Osteoblast (primary cell): ENCODE results near the gene CACNG5. TPM values are rescaled to one million over a fixed set of nuclear protein-coding genes. Genes with fewer than 3 reads are reported as not detected.

ENCODE experiments used
- DNase-seq: peaks from one replicate; pipeline ENCODE4 v3.0.0; 2011; ENCODE audit warnings: low spot score, mixed read lengths; ENCODE audit not compliant: insufficient read length; ENCODE audit errors: missing footprints
- H2AFZ ChIP-seq: 2 replicates; pipeline ENCODE4 v1.6.0; 2011; ENCODE audit warnings: mild to moderate bottlenecking, low read length
- H3K27ac ChIP-seq: 2 replicates; pipeline ENCODE4 v1.5.1; 2011; ENCODE audit warnings: mild to moderate bottlenecking, low read depth, low read length, moderate library complexity
- H3K27me3 ChIP-seq: 2 replicates; pipeline ENCODE4 v1.6.0; 2012; ENCODE audit warnings: mild to moderate bottlenecking, control low read depth, inconsistent platforms, low read length, moderate library complexity; ENCODE audit not compliant: insufficient read depth
- H3K36me3 ChIP-seq: 2 replicates; pipeline ENCODE4 v1.5.1; 2011; ENCODE audit warnings: mild to moderate bottlenecking, low read length, control low read depth, moderate library complexity; ENCODE audit not compliant: insufficient read depth
- H3K4me1 ChIP-seq: 2 replicates; pipeline ENCODE4 v1.5.1; 2011; ENCODE audit warnings: mild to moderate bottlenecking, low read length, control low read depth, moderate library complexity; ENCODE audit not compliant: insufficient read depth
- H3K4me2 ChIP-seq: 2 replicates; pipeline ENCODE4 v1.6.0; 2011; ENCODE audit warnings: mild to moderate bottlenecking, low read length; ENCODE audit not compliant: insufficient read depth
- H3K4me3 ChIP-seq: fragments of 200-600 bp; sonication (generic); 3 replicates; pipeline ENCODE4 v1.5.1; 2012; ENCODE audit warnings: mild to moderate bottlenecking, low read length, inconsistent platforms; ENCODE audit not compliant: insufficient read depth
- H3K79me2 ChIP-seq: 2 replicates; pipeline ENCODE4 v1.6.0; 2012; ENCODE audit warnings: mild to moderate bottlenecking, low read length, control low read depth, inconsistent platforms; ENCODE audit not compliant: insufficient read depth
- H3K9me3 ChIP-seq: 2 replicates; pipeline ENCODE4 v1.5.1; 2011; ENCODE audit warnings: low read depth, low read length, control low read depth
- H4K20me1 ChIP-seq: 2 replicates; pipeline ENCODE4 v1.6.0; 2012; ENCODE audit warnings: mild to moderate bottlenecking, low read length, control low read depth; ENCODE audit not compliant: insufficient read depth
- total RNA-seq: library from RNA; depleted of rRNA; stranded (reverse); fragments of >200 nt; gene quantifications from 2 replicates; pipeline ENCODE4 v1.2.3, GENCODE V29; 2012
- TF ChIP-seq, protein P1 (sequence below): IDR thresholded peaks from 2 replicates; pipeline ENCODE4 v1.5.1; 2011; ENCODE audit warnings: mild to moderate bottlenecking, low read depth, low read length, moderate library complexity; ENCODE audit errors: extremely low read depth

Gene CACNG5
- total RNA-seq, 1 donor = not detected

GRCh38 chr17:66892246-66892645, 57.3 kb downstream of the CACNG5 start:
- Histone ChIP-seq H3K4me1 (no peaks in the 10 kb centered on the region), H3K9me3 (no peaks in the 10 kb centered on the region), H2AFZ (no peak overlapping the region), H3K79me2 (no peaks in the 10 kb centered on the region), H3K27ac (no peak overlapping the region), H3K36me3 (no peaks in the 10 kb centered on the region), H3K4me2 (no peak overlapping the region), H3K4me3 (no peak overlapping the region), H3K27me3 (peaks cover 20% of the 10 kb centered on the region), H4K20me1 (no peaks in the 10 kb centered on the region)
- DNase-seq = no peak
- TF ChIP-seq, protein P1, sequence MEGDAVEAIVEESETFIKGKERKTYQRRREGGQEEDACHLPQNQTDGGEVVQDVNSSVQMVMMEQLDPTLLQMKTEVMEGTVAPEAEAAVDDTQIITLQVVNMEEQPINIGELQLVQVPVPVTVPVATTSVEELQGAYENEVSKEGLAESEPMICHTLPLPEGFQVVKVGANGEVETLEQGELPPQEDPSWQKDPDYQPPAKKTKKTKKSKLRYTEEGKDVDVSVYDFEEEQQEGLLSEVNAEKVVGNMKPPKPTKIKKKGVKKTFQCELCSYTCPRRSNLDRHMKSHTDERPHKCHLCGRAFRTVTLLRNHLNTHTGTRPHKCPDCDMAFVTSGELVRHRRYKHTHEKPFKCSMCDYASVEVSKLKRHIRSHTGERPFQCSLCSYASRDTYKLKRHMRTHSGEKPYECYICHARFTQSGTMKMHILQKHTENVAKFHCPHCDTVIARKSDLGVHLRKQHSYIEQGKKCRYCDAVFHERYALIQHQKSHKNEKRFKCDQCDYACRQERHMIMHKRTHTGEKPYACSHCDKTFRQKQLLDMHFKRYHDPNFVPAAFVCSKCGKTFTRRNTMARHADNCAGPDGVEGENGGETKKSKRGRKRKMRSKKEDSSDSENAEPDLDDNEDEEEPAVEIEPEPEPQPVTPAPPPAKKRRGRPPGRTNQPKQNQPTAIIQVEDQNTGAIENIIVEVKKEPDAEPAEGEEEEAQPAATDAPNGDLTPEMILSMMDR = no peak

GRCh38 chr17:66893382-66893781, 58.5 kb downstream of the CACNG5 start:
- H3K79me2 ChIP-seq = no peaks in the 10 kb centered on the region
- H2AFZ ChIP-seq = no peak overlapping the region
- no peaks in the 10 kb centered on the region for H4K20me1 ChIP-seq
- TF ChIP-seq, protein P1 = no peak
- no peak overlapping the region for H3K27ac ChIP-seq
- no peak overlapping the region for H3K4me2 ChIP-seq
- no peak for DNase-seq
- H3K36me3 ChIP-seq = no peaks in the 10 kb centered on the region
- H3K27me3 ChIP-seq = peaks cover 21% of the 10 kb centered on the region
- no peaks in the 10 kb centered on the region for H3K9me3 ChIP-seq
- H3K4me3 ChIP-seq = no peak overlapping the region
- H3K4me1 ChIP-seq = no peaks in the 10 kb centered on the region

- Histone ChIP-seq H3K27me3 (peaks cover 21% of the 10 kb centered on the region), H3K4me2 (no peak overlapping the region)
- TF ChIP-seq, protein P1 = no peak
These were observed 58.9 kb downstream of the CACNG5 start for GRCh38 chr17:66893863-66894262.

GRCh38 chr17:66897141-66897540, 62.2 kb downstream of the CACNG5 start:
- peaks cover 28% of the 10 kb centered on the region for H3K27me3 ChIP-seq
- no peak overlapping the region for H3K27ac ChIP-seq
- no peak overlapping the region for H3K4me2 ChIP-seq
- H4K20me1 ChIP-seq = no peaks in the 10 kb centered on the region
- H3K36me3 ChIP-seq = no peaks in the 10 kb centered on the region
- DNase-seq = no peak
- no peak overlapping the region for H3K4me3 ChIP-seq
- H3K9me3 ChIP-seq = no peaks in the 10 kb centered on the region
- no peaks in the 10 kb centered on the region for H3K79me2 ChIP-seq
- H2AFZ ChIP-seq = no peak overlapping the region
- TF ChIP-seq, protein P1 = no peak
- H3K4me1 ChIP-seq = no peaks in the 10 kb centered on the region

More at GRCh38 chr17:66893863-66894262, 58.9 kb downstream of the CACNG5 start:
- no peak overlapping the region for H3K27ac ChIP-seq
- DNase-seq = no peak
- H4K20me1 ChIP-seq = no peaks in the 10 kb centered on the region
- H3K36me3 ChIP-seq = no peaks in the 10 kb centered on the region
- no peak overlapping the region for H3K4me3 ChIP-seq
- H3K79me2 ChIP-seq = no peaks in the 10 kb centered on the region
- H3K9me3 ChIP-seq = no peaks in the 10 kb centered on the region
- H3K4me1 ChIP-seq = no peaks in the 10 kb centered on the region
- no peak overlapping the region for H2AFZ ChIP-seq
